H1 (cell line): ENCODE data around the gene JAG1. TPM values are rescaled to one million over a fixed set of nuclear protein-coding genes. Genes with fewer than 3 reads are reported as not detected.
A peak's percentile ranks its signal among the peaks of the same experiment; 100 is the strongest.

Experiments used
- CTCF ChIA-PET: fragments of 300-600 bp; sonication (Branson Sonifier 250); formaldehyde crosslinking; loops from one replicate; lab custom pipeline; 2021; ENCODE audit not compliant: partially characterized antibody; lab: Charles Lee
- POLR2A ChIA-PET: fragments of 300-600 bp; sonication (Branson Sonifier 250); formaldehyde crosslinking; loops from one replicate; lab custom pipeline; 2021; ENCODE audit warnings: inconsistent platforms; ENCODE audit not compliant: partially characterized antibody; lab: Charles Lee
- DNase-seq, 2 experiments: peaks; one replicate each; pipeline versions ENCODE4 v3.0.0 to v3.0.0-alpha.2; 2010 to 2022; ENCODE audit warnings: low spot score in 2 of 2, low read depth in 1 of 2, mixed read lengths in 1 of 2
- FAIRE-seq: peaks from 2 replicates; lab custom pipeline; 2011; peaks lifted over from hg19 to GRCh38; lab: Jason Lieb, UNC
- H2AFZ ChIP-seq: 2 replicates; pipeline ENCODE4 v1.8.1; 2012; ENCODE audit warnings: low read length, inconsistent platforms
- H2AK5ac ChIP-seq: 2 replicates; pipeline ENCODE4 v1.6.1; 2013; ENCODE audit warnings: low read depth, low read length
- H2BK120ac ChIP-seq: replicated peaks from 2 replicates; pipeline ENCODE3; 2013; ENCODE audit warnings: low read depth, low read length, inconsistent platforms
- H2BK12ac ChIP-seq: 2 replicates; pipeline ENCODE4 v1.6.1; 2013; ENCODE audit warnings: low read depth, low read length
- H2BK15ac ChIP-seq: 2 replicates; pipeline ENCODE4 v1.6.1; 2013; ENCODE audit warnings: low read length
- H2BK20ac ChIP-seq: 2 replicates; pipeline ENCODE4 v1.6.1; 2013; ENCODE audit warnings: low read length
- H2BK5ac ChIP-seq: 2 replicates; pipeline ENCODE4 v1.6.1; 2013; ENCODE audit warnings: low read depth, low read length
- H3K14ac ChIP-seq: 2 replicates; pipeline ENCODE4 v1.6.1; 2013; ENCODE audit warnings: inconsistent platforms; ENCODE audit not compliant: insufficient read length
- H3K18ac ChIP-seq: 2 replicates; pipeline ENCODE4 v1.6.1; 2013; ENCODE audit warnings: low read length; ENCODE audit errors: extremely low read depth
- H3K23ac ChIP-seq: 2 replicates; pipeline ENCODE4 v1.6.1; 2013; ENCODE audit warnings: inconsistent platforms; ENCODE audit not compliant: insufficient read length
- H3K23me2 ChIP-seq: 2 replicates; pipeline ENCODE4 v1.6.1; 2013; ENCODE audit warnings: low read depth, low read length
- H3K27ac ChIP-seq: 2 replicates; pipeline ENCODE4 v1.6.1; 2011; ENCODE audit warnings: low read depth, low read length, inconsistent platforms
- H3K27me3 ChIP-seq, 4 experiments: replicated peaks in 1 of 4; 1 replicate in 1 of 4; 2 replicates in 3 of 4; pipeline versions ENCODE4 v1.6.1 to v1.8.1; 2011 to 2013; ENCODE audit warnings: low read length in 3 of 4, mild to moderate bottlenecking in 3 of 4, inconsistent platforms in 2 of 4, mixed read lengths in 2 of 4, moderate library complexity in 1 of 4; ENCODE audit not compliant: control insufficient read depth in 3 of 4, insufficient read depth in 3 of 4; ENCODE audit errors: extremely low read depth in 1 of 4
- H3K36me3 ChIP-seq, 4 experiments: 2 replicates each; pipeline versions ENCODE4 v1.6.1 to v1.8.1; 2011 to 2013; ENCODE audit warnings: mild to moderate bottlenecking in 4 of 4, low read length in 3 of 4, moderate library complexity in 2 of 4, control low read depth in 1 of 4, inconsistent platforms in 1 of 4; ENCODE audit not compliant: insufficient read depth in 4 of 4, control insufficient read depth in 2 of 4
- H3K4ac ChIP-seq: replicated peaks from 2 replicates; pipeline ENCODE3; 2013; ENCODE audit warnings: low read length, low read depth, mixed read lengths, inconsistent platforms; ENCODE audit not compliant: insufficient read length
- H3K4me1 ChIP-seq, 4 experiments: replicated peaks in 1 of 4; 1 replicate in 1 of 4; 2 replicates in 3 of 4; pipeline versions ENCODE4 v1.6.1 to v1.8.1; 2011 to 2013; ENCODE audit warnings: low read length in 3 of 4, inconsistent platforms in 2 of 4, mixed read lengths in 1 of 4; ENCODE audit not compliant: insufficient read depth in 4 of 4, control insufficient read depth in 3 of 4
- H3K4me2 ChIP-seq, 2 experiments: 2 replicates each; pipeline versions ENCODE4 v1.6.1 to v1.8.1; 2011 to 2013; ENCODE audit warnings: low read depth in 2 of 2, low read length in 2 of 2, control low read depth in 1 of 2, inconsistent platforms in 1 of 2, mild to moderate bottlenecking in 1 of 2; ENCODE audit not compliant: insufficient read depth in 1 of 2
- H3K4me3 ChIP-seq, 4 experiments: fragments of 200-600, 300-600 bp in 1 of 4; sonication (generic), shearing (Covaris generic), sonication (Bioruptor Twin) in 1 of 4; 2 replicates each; pipeline versions ENCODE4 v1.5.1 to v1.8.1; 2011 to 2016; ENCODE audit warnings: low read length in 4 of 4, low read depth in 3 of 4, control low read depth in 2 of 4, inconsistent platforms in 2 of 4, mild to moderate bottlenecking in 2 of 4, mixed read lengths in 1 of 4, moderate library complexity in 1 of 4; ENCODE audit not compliant: insufficient read depth in 2 of 4; ENCODE audit errors: extremely low read depth in 1 of 4
- H3K56ac ChIP-seq: replicated peaks from 2 replicates; pipeline ENCODE3; 2013; ENCODE audit warnings: low read depth, mild to moderate bottlenecking, mixed read lengths, low read length, inconsistent platforms; ENCODE audit not compliant: insufficient read length
- H3K79me1 ChIP-seq: 2 replicates; pipeline ENCODE4 v1.6.1; 2013; ENCODE audit warnings: low read depth, low read length, control low read depth
- H3K79me2 ChIP-seq, 2 experiments: 2 replicates each; pipeline versions ENCODE4 v1.6.1 to v1.8.1; 2012 to 2013; ENCODE audit warnings: low read length in 2 of 2, mild to moderate bottlenecking in 2 of 2, inconsistent platforms in 1 of 2; ENCODE audit not compliant: insufficient read depth in 2 of 2, control insufficient read depth in 1 of 2
- H3K9ac ChIP-seq, 4 experiments: replicated peaks in 1 of 4; 1 replicate in 1 of 4; 2 replicates in 3 of 4; pipeline versions ENCODE4 v1.6.1 to v1.8.1; 2011 to 2013; ENCODE audit warnings: low read depth in 3 of 4, low read length in 3 of 4, control low read depth in 2 of 4, mild to moderate bottlenecking in 2 of 4, moderate library complexity in 2 of 4, inconsistent platforms in 1 of 4; ENCODE audit errors: extremely low read depth in 1 of 4
- H3K9me3 ChIP-seq, 2 experiments: 2 replicates each; pipeline versions ENCODE4 v1.6.1 to v1.8.1; 2012 to 2013; ENCODE audit warnings: mild to moderate bottlenecking in 2 of 2, moderate library complexity in 2 of 2, control low read depth in 1 of 2, inconsistent platforms in 1 of 2, low read depth in 1 of 2, low read length in 1 of 2, mixed read lengths in 1 of 2; ENCODE audit not compliant: insufficient read depth in 2 of 2
- H4K20me1 ChIP-seq, 2 experiments: replicated peaks in 1 of 2; 2 replicates each; pipeline versions ENCODE3 to v1.8.1; 2011 to 2013; ENCODE audit warnings: inconsistent platforms in 2 of 2, low read length in 2 of 2, mild to moderate bottlenecking in 1 of 2; ENCODE audit not compliant: insufficient read depth in 2 of 2, control insufficient read depth in 1 of 2
- H4K5ac ChIP-seq: 2 replicates; pipeline ENCODE4 v1.6.1; 2013; ENCODE audit warnings: low read length, low read depth, mixed read lengths, inconsistent platforms; ENCODE audit not compliant: insufficient read length
- H4K8ac ChIP-seq: 2 replicates; pipeline ENCODE4 v1.8.0; 2013; ENCODE audit warnings: mild to moderate bottlenecking, moderate library complexity, low read length, inconsistent platforms; ENCODE audit not compliant: insufficient read depth; ENCODE audit errors: extremely low read depth
- H4K91ac ChIP-seq: replicated peaks from 2 replicates; pipeline ENCODE3; 2013; ENCODE audit warnings: low read length, mixed read lengths, inconsistent platforms; ENCODE audit not compliant: insufficient read length
- ASH2L ChIP-seq: fragments of 200-600, 300-600 bp; sonication (generic); IDR thresholded peaks from one replicate; pipeline ENCODE4 v1.7.1; 2017; ENCODE audit warnings: low read length
- BACH1 ChIP-seq: IDR thresholded peaks from 2 replicates; pipeline ENCODE4 v1.6.1; 2012; ENCODE audit warnings: low read length, improper control_type of control experiment
- BRCA1 ChIP-seq: IDR thresholded peaks from 2 replicates; pipeline ENCODE4 v1.6.1; 2012; ENCODE audit warnings: low read depth, low read length, improper control_type of control experiment
- HDAC6 ChIP-seq: IDR thresholded peaks from one replicate; pipeline ENCODE4 v1.7.1; 2012; ENCODE audit warnings: low read depth, mild to moderate bottlenecking, inconsistent platforms, low read length, moderate library complexity
- KDM1A ChIP-seq: fragments of 200-600, 300-600 bp; sonication (generic); IDR thresholded peaks from 2 replicates; pipeline ENCODE4 v1.7.1; 2016; ENCODE audit warnings: mild to moderate bottlenecking, low read length, borderline replicate concordance
- KDM5A ChIP-seq: fragments of 200-600 bp; IDR thresholded peaks from 2 replicates; pipeline ENCODE4 v1.7.1; 2012; ENCODE audit warnings: mild to moderate bottlenecking, low read length, inconsistent platforms, mixed read lengths
- POU5F1 ChIP-seq: IDR thresholded peaks from 2 replicates; pipeline ENCODE4 v1.6.1; 2011; ENCODE audit warnings: low read depth, mild to moderate bottlenecking, low read length, moderate library complexity
- SIN3A ChIP-seq, 2 experiments: IDR thresholded peaks in 1 of 2; conservative IDR thresholded peaks in 1 of 2; 2 replicates each; pipeline ENCODE4 v1.6.1; 2011 to 2012; ENCODE audit warnings: low read length in 2 of 2, improper control_type of control experiment in 1 of 2, low read depth in 1 of 2, mild to moderate bottlenecking in 1 of 2
- SIX5 ChIP-seq: IDR thresholded peaks from 2 replicates; pipeline ENCODE4 v1.6.1; 2011; ENCODE audit warnings: mild to moderate bottlenecking, low read depth, low read length
- SP2 ChIP-seq: IDR thresholded peaks from 2 replicates; pipeline ENCODE4 v1.6.1; 2012; ENCODE audit warnings: mild to moderate bottlenecking, low read length, inconsistent platforms
- TCF12 ChIP-seq: IDR thresholded peaks from 2 replicates; pipeline ENCODE4 v1.6.1; 2011; ENCODE audit warnings: low read depth, mild to moderate bottlenecking, low read length
- WGBS, 2 experiments: shearing (Covaris generic) in 1 of 2; methylation state at CpG; one replicate each; pipeline versions ENCODE4 v1.1.6 to v1.1.7; 2013 to 2015; ENCODE audit warnings: low lambda C conversion rate in 2 of 2, mixed read lengths in 2 of 2, inconsistent platforms in 1 of 2, low coverage in 1 of 2, missing lambda C conversion rate in 1 of 2; ENCODE audit not compliant: insufficient replicate concordance in 2 of 2, insufficient coverage in 1 of 2, insufficient read length in 1 of 2; ENCODE audit errors: extremely low coverage in 1 of 2, missing lambda C conversion rate in 1 of 2; 5-methylcytosine and 5-hydroxymethylcytosine counted together
- polyA plus RNA-seq, 7 experiments: library from polyadenylated mRNA; depleted of rRNA in 3 of 7; stranded (reverse) in 5 of 7; unstranded in 2 of 7; fragments of >200 nt in 5 of 7; fragments of 200-250 nt in 2 of 7; gene quantifications; 1 replicate in 5 of 7; 2 replicates in 1 of 7; 4 replicates in 1 of 7; pipeline versions ENCODE4 v1.2.1 to v1.2.3, GENCODE V29; 2011 to 2013; ENCODE audit warnings: missing spikeins in 2 of 7, mixed read lengths in 2 of 7
- total RNA-seq: library from RNA; stranded (reverse); fragmentation: NEBNext Ultra II Directional; extraction: Animal tissue kit (Norgen Biotek cat#: 25700); gene quantifications from 2 replicates; pipeline ENCODE4 v1.2.1, GENCODE V29; 2021

JAG1 gene
- total and polyA plus RNA-seq, 2 of the 8 experiments (the other 6 are each of a cell fraction or from before 2014, with no cell fraction given): 13.5 to 27.3 TPM

DNA sequence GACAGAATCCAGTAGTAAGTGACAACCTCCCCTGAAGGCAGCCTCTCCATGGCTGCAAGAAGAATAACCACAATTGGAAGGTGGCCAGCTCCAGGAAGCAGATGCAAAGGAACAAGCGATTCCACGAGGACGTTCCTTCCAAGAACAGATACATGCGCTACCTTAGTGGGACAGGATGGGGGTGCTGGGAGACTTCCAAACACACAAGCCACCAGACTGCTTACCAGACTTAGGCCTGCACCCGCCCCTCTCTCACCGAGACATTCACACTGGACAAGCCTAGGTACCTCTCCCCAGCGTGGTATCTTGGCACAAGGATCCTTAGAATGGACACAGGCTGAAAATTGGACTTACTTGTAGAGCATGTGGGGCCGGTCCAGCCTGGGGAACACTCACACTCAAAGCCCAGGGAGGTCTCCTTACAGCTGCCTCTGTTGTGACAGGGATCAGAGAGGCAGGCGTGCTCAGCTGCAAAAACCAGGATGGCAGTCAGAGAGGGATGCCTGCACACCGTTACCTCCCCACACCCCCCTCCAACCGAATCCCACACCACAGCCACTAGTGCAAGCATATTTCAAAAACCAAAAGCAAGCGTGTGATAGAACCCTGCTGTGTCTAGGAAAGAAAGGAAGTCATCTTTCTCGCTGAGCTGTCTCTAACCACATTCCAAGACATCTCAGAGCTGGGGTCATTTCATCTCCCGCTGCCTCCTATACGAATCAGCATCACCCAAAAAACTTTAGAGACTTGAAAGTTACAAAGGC lies 22.4 kb downstream of the JAG1 start:
- Histone ChIP-seq H2BK20ac (no peak overlapping the region), H3K79me2 (peaks cover 0 to 33% of the 10 kb centered on the region in 2 experiments; a peak in 2 of 4 replicates), H3K18ac (no peak overlapping the region), H2BK12ac (no peak overlapping the region), H3K79me1 (peaks cover 9% of the 10 kb centered on the region), H3K4me1 (peaks cover 13 to 38% (median 25%) of the 10 kb centered on the region in 4 experiments; a peak in 6 of 7 replicates), H4K20me1 (peaks cover 6 to 19% of the 10 kb centered on the region in 2 experiments), H2BK15ac (no peak overlapping the region), H4K91ac (no peak overlapping the region), H4K8ac (no peak overlapping the region), H3K23me2 (no peaks in the 10 kb centered on the region), H3K4me3 (no peak overlapping the region), H2BK120ac (no peak overlapping the region), H2BK5ac (peak overlapping the region; percentile 57), H2AK5ac (no peak overlapping the region), H3K4ac (no peak overlapping the region), H3K23ac (no peak overlapping the region), H3K9me3 (no peaks in the 10 kb centered on the region), H3K9ac (no peak overlapping the region), H3K27me3 (no peaks in the 10 kb centered on the region), H3K14ac (no peak overlapping the region), H3K27ac (no peak overlapping the region), H3K4me2 (no peak overlapping the region), H4K5ac (no peak overlapping the region), H2AFZ (no peak overlapping the region), H3K36me3 (peaks cover 9 to 78% (median 38%) of the 10 kb centered on the region in 4 experiments), H3K56ac (no peak overlapping the region)
- DNase-seq: no peak
- POLR2A ChIA-PET: interaction anchor here (1.3 to 2.2 kb wide), 3 partner anchors 11 to 13 kb away, joined by 3 to 7 read pairs (median 4); no protein-coding TSS in a partner anchor
- WGBS, 2 experiments: 93% methylated on average over 15 of the region's 15 CpGs; no CpG with 5 or more reads in 1 of the 2 experiments
- CTCF ChIA-PET: interaction anchor here (0.7 to 6.6 kb wide), 8 partner anchors 13 to 888 kb away, joined by 3 to 55 read pairs (median 4); partner anchors contain the start of gene JAG1
- FAIRE-seq: no peak
- TF ChIP-seq KDM5A (no peak), ASH2L (no peak), HDAC6 (no peak), POU5F1 (no peak), KDM1A (no peak), BACH1 (no peak), SIX5 (no peak), TCF12 (no peak), SIN3A (conservative IDR thresholded peaks at IDR 0.05 in 1 of 2, IDR thresholded peaks at IDR 0.05 in 1 of 2; ENCODE audit: low read depth in 1 of 2, low read length in 2 of 2) (no peak), BRCA1 (no peak), SP2 (no peak)
